ENCODE data around the gene NUP160.

- TF ChIP-seq, protein P1, sequence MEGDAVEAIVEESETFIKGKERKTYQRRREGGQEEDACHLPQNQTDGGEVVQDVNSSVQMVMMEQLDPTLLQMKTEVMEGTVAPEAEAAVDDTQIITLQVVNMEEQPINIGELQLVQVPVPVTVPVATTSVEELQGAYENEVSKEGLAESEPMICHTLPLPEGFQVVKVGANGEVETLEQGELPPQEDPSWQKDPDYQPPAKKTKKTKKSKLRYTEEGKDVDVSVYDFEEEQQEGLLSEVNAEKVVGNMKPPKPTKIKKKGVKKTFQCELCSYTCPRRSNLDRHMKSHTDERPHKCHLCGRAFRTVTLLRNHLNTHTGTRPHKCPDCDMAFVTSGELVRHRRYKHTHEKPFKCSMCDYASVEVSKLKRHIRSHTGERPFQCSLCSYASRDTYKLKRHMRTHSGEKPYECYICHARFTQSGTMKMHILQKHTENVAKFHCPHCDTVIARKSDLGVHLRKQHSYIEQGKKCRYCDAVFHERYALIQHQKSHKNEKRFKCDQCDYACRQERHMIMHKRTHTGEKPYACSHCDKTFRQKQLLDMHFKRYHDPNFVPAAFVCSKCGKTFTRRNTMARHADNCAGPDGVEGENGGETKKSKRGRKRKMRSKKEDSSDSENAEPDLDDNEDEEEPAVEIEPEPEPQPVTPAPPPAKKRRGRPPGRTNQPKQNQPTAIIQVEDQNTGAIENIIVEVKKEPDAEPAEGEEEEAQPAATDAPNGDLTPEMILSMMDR (conservative IDR thresholded peaks at IDR 0.05), result no peak
- no peak for TF ChIP-seq ZFX (IDR thresholded peaks at IDR 0.05)
Measured at GRCh38 chr11:47860536-47860935, 12.4 kb upstream of the NUP160 start.

Measured in C4-2B (cell line).